H1 (cell line): Measurements from ENCODE around the gene SCAND1. TPM values are rescaled to one million over a fixed set of nuclear protein-coding genes. Genes with fewer than 3 reads are reported as not detected.

Experiments
- ASH2L ChIP-seq: fragments of 200-600, 300-600 bp; sonication (generic); IDR thresholded peaks from one replicate; pipeline ENCODE4 v1.7.1; 2017; ENCODE audit warnings: low read length
- BACH1 ChIP-seq: IDR thresholded peaks from 2 replicates; pipeline ENCODE4 v1.6.1; 2012; ENCODE audit warnings: low read length, improper control_type of control experiment
- BCL11A ChIP-seq, 2 experiments: IDR thresholded peaks; one replicate each; pipeline ENCODE4 v1.6.1; 2011; ENCODE audit warnings: low read depth in 2 of 2, low read length in 2 of 2, mild to moderate bottlenecking in 2 of 2
- CHD2 ChIP-seq: IDR thresholded peaks from 2 replicates; pipeline ENCODE4 v1.6.1; 2012; ENCODE audit warnings: low read length, improper control_type of control experiment
- CTBP2 ChIP-seq: IDR thresholded peaks from 2 replicates; pipeline ENCODE4 v1.7.0; 2011; ENCODE audit warnings: borderline replicate concordance, mild to moderate bottlenecking, moderate library complexity, mixed read lengths, low read length; ENCODE audit not compliant: insufficient read depth, insufficient read length
- JUN ChIP-seq: IDR thresholded peaks from 2 replicates; pipeline ENCODE4 v1.6.1; 2011; ENCODE audit warnings: low read depth, mild to moderate bottlenecking, improper control_type of control experiment, low read length
- KDM5A ChIP-seq: fragments of 200-600 bp; IDR thresholded peaks from 2 replicates; pipeline ENCODE4 v1.7.1; 2012; ENCODE audit warnings: mild to moderate bottlenecking, low read length, inconsistent platforms, mixed read lengths
- NRF1 ChIP-seq: IDR thresholded peaks from 2 replicates; pipeline ENCODE4 v1.6.1; 2011; ENCODE audit warnings: mild to moderate bottlenecking, low read depth, low read length, improper control_type of control experiment
- POLR2A ChIP-seq, 2 experiments: IDR thresholded peaks; 1 replicate in 1 of 2; 2 replicates in 1 of 2; pipeline ENCODE4 v1.6.1; 2011; ENCODE audit warnings: low read depth in 2 of 2, low read length in 2 of 2, mild to moderate bottlenecking in 2 of 2; ENCODE audit errors: control extremely low read depth in 1 of 2
- RAD21 ChIP-seq, 2 experiments: IDR thresholded peaks in 1 of 2; conservative IDR thresholded peaks in 1 of 2; 2 replicates each; pipeline ENCODE4 v1.6.1; 2011; ENCODE audit warnings: low read depth in 2 of 2, low read length in 2 of 2, improper control_type of control experiment in 1 of 2, inconsistent platforms in 1 of 2, mild to moderate bottlenecking in 1 of 2, moderate library complexity in 1 of 2
- RFX5 ChIP-seq: IDR thresholded peaks from 2 replicates; pipeline ENCODE4 v1.6.1; 2011; ENCODE audit warnings: low read depth, low read length, improper control_type of control experiment, borderline replicate concordance
- SP1 ChIP-seq: IDR thresholded peaks from 2 replicates; pipeline ENCODE4 v1.6.1; 2011; ENCODE audit warnings: low read depth, low read length
- SP2 ChIP-seq: IDR thresholded peaks from 2 replicates; pipeline ENCODE4 v1.6.1; 2012; ENCODE audit warnings: mild to moderate bottlenecking, low read length, inconsistent platforms
- TBP ChIP-seq: IDR thresholded peaks from 2 replicates; pipeline ENCODE4 v1.6.1; 2011; ENCODE audit warnings: low read depth, low read length, improper control_type of control experiment
- YY1 ChIP-seq: IDR thresholded peaks from 2 replicates; pipeline ENCODE4 v1.6.1; 2011; ENCODE audit warnings: low read depth, mild to moderate bottlenecking, low read length
- polyA plus RNA-seq, 7 experiments: library from polyadenylated mRNA; depleted of rRNA in 3 of 7; stranded (reverse) in 5 of 7; unstranded in 2 of 7; fragments of >200 nt in 5 of 7; fragments of 200-250 nt in 2 of 7; gene quantifications; 1 replicate in 5 of 7; 2 replicates in 1 of 7; 4 replicates in 1 of 7; pipeline versions ENCODE4 v1.2.1 to v1.2.3, GENCODE V29; 2011 to 2013; ENCODE audit warnings: missing spikeins in 2 of 7, mixed read lengths in 2 of 7
- total RNA-seq: library from RNA; stranded (reverse); fragmentation: NEBNext Ultra II Directional; extraction: Animal tissue kit (Norgen Biotek cat#: 25700); gene quantifications from 2 replicates; pipeline ENCODE4 v1.2.1, GENCODE V29; 2021
- TF ChIP-seq, protein P1 (sequence below): IDR thresholded peaks from 2 replicates; pipeline ENCODE4 v1.6.1; 2011; ENCODE audit warnings: low read length, improper control_type of control experiment

SCAND1 gene
- total and polyA plus RNA-seq, 2 of the 8 experiments (the other 6 are each of a cell fraction or from before 2014, with no cell fraction given), result 73.1 to 83.7 TPM

GRCh38 chr20:35947489-35947888 is 6.8 kb downstream of the SCAND1 start (continued):
- TF ChIP-seq CTBP2 (no peak), BACH1 (no peak), KDM5A (no peak), RFX5 (no peak), YY1 (peak; percentile 57), TBP (no peak), RAD21 (IDR thresholded peaks at IDR 0.05 in 1 of 2, conservative IDR thresholded peaks at IDR 0.05 in 1 of 2; ENCODE audit: low read depth in 2 of 2, low read length in 2 of 2) (peak; percentile 63 to 73), JUN (no peak), ASH2L (no peak), POLR2A (IDR thresholded peaks at IDR 0.05; ENCODE audit: control extremely low read depth in 1 of 2, low read depth in 2 of 2, low read length in 2 of 2) (no peak), SP2 (no peak), CHD2 (no peak), SP1 (no peak), NRF1 (no peak), BCL11A (IDR thresholded peaks at IDR 0.05; ENCODE audit: low read depth in 2 of 2, low read length in 2 of 2) (no peak)
- TF ChIP-seq, protein P1, sequence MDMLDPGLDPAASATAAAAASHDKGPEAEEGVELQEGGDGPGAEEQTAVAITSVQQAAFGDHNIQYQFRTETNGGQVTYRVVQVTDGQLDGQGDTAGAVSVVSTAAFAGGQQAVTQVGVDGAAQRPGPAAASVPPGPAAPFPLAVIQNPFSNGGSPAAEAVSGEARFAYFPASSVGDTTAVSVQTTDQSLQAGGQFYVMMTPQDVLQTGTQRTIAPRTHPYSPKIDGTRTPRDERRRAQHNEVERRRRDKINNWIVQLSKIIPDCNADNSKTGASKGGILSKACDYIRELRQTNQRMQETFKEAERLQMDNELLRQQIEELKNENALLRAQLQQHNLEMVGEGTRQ, result no peak
